HG03469 (cell line): ENCODE data around the gene RTEL1.
A peak's percentile ranks its signal among the peaks of the same experiment; 100 is the strongest.
"Not testable (repeated sequence)": the region's sequence is repeated elsewhere in the genome, so short reads cannot be mapped to it uniquely, and the experiment has no call there.

ENCODE experiments used
- ATAC-seq: cut with Tn5 transposase; IDR thresholded peaks from one replicate; pipeline ENCODE4 v1.9.1; 2021; ENCODE audit warnings: mild to moderate bottlenecking, moderate library complexity, moderate number of reproducible peaks; ENCODE audit not compliant: unreplicated experiment

Gene RTEL1

GRCh38 chr20:63657937-63658748 is at the start of gene RTEL1:
Gene RTEL1 (plus strand): TSS chr20:63658312. CDS start chr20:63659403, 1,091 bp downstream.
- ATAC-seq = peak; percentile 74

- ATAC-seq = no peak
Measured at GRCh38 chr20:63610581-63611435, 47.3 kb upstream of the RTEL1 start.

- ATAC-seq = no peak
Measured at GRCh38 chr20:63611646-63612045, 46.5 kb upstream of the RTEL1 start.

- ATAC-seq = no peak
Measured at GRCh38 chr20:63612276-63612931, 45.7 kb upstream of the RTEL1 start.

GRCh38 chr20:63613863-63614594 is 44.1 kb upstream of the RTEL1 start:
- not testable (repeated sequence) for ATAC-seq

- no peak for ATAC-seq
Measured at GRCh38 chr20:63617092-63617875, 40.8 kb upstream of the RTEL1 start.

GRCh38 chr20:63617876-63618265 is 40.2 kb upstream of the RTEL1 start:
- ATAC-seq = no peak

GRCh38 chr20:63618291-63618980 is 39.7 kb upstream of the RTEL1 start:
- no peak for ATAC-seq

GRCh38 chr20:63619086-63619485 is 39.0 kb upstream of the RTEL1 start:
- no peak for ATAC-seq

- no peak for ATAC-seq
Measured at GRCh38 chr20:63619505-63619904, 38.6 kb upstream of the RTEL1 start.

GRCh38 chr20:63620991-63621390 is 37.1 kb upstream of the RTEL1 start:
- no peak for ATAC-seq

- no peak for ATAC-seq
Measured at GRCh38 chr20:63622096-63622495, 36.0 kb upstream of the RTEL1 start.

- no peak for ATAC-seq
Measured at GRCh38 chr20:63622732-63623131, 35.4 kb upstream of the RTEL1 start.

GRCh38 chr20:63624486-63624885 is 33.6 kb upstream of the RTEL1 start:
- ATAC-seq = no peak

- no peak for ATAC-seq
Measured at GRCh38 chr20:63625771-63626423, 32.2 kb upstream of the RTEL1 start.

GRCh38 chr20:63626424-63627128 is 31.5 kb upstream of the RTEL1 start, which contains the start of gene GMEB2:
Gene GMEB2 (minus strand): TSS chr20:63627101. CDS start chr20:63619397, 7,704 bp downstream.
- peak; percentile 21 for ATAC-seq

GRCh38 chr20:63627129-63627750 is 30.9 kb upstream of the RTEL1 start:
- ATAC-seq = peak; percentile 55
